Hepatocyte (in vitro differentiated cells): ENCODE measurements around the gene STIP1.

Experiments
- CTCF ChIP-seq: fragments of 200-600 bp; sonication (generic); IDR thresholded peaks from 2 replicates; pipeline ENCODE4 v1.5.1; 2016; ENCODE audit warnings: antibody characterized with exemption, mild to moderate bottlenecking; ENCODE audit not compliant: poor library complexity
- EZH2phosphoT487 ChIP-seq: fragments of 200-600 bp; sonication (generic); IDR thresholded peaks from one replicate; pipeline ENCODE4 v1.6.1; 2018; ENCODE audit warnings: antibody characterized with exemption, mild to moderate bottlenecking, low read depth, moderate library complexity; ENCODE audit not compliant: unreplicated experiment, severe bottlenecking

- peak; percentile 81 for TF ChIP-seq CTCF
- no peak for TF ChIP-seq EZH2phosphoT487
Measured at GRCh38 chr11:64251016-64251752, 65.2 kb downstream of the STIP1 start, which contains the start of gene PLCB3.
